GM19025 (cell line): ENCODE data around the gene TBC1D10A.
A peak's percentile ranks its signal among the peaks of the same experiment; 100 is the strongest.
"Not testable (repeated sequence)": the region's sequence is repeated elsewhere in the genome, so short reads cannot be mapped to it uniquely, and the experiment has no call there.

Experiments
- ATAC-seq: cut with Tn5 transposase; IDR thresholded peaks from one replicate; pipeline ENCODE4 v1.9.1; 2021; ENCODE audit warnings: mild to moderate bottlenecking, low read depth, moderate library complexity; ENCODE audit not compliant: unreplicated experiment

TBC1D10A gene

GRCh38 chr22:30348404-30348803 is 21.7 kb upstream of the TBC1D10A start:
- ATAC-seq: no peak

GRCh38 chr22:30347255-30347892 is 20.6 kb upstream of the TBC1D10A start:
- no peak for ATAC-seq

- ATAC-seq: no peak
Measured at GRCh38 chr22:30344447-30345200, 17.9 kb upstream of the TBC1D10A start.

GRCh38 chr22:30340911-30341685 is 14.4 kb upstream of the TBC1D10A start:
- no peak for ATAC-seq

- ATAC-seq: no peak
Measured at GRCh38 chr22:30338802-30339201, 12.1 kb upstream of the TBC1D10A start.

- not testable (repeated sequence) for ATAC-seq
Measured at GRCh38 chr22:30338341-30338740, 11.6 kb upstream of the TBC1D10A start.

- ATAC-seq: no peak
Measured at GRCh38 chr22:30337461-30337778, 10.7 kb upstream of the TBC1D10A start.

- ATAC-seq: no peak
Measured at GRCh38 chr22:30336752-30337460, 10.2 kb upstream of the TBC1D10A start.

GRCh38 chr22:30335236-30335635 is 8.5 kb upstream of the TBC1D10A start:
- ATAC-seq: no peak

GRCh38 chr22:30334646-30335045 is 7.9 kb upstream of the TBC1D10A start:
- ATAC-seq: no peak

- ATAC-seq: no peak
Measured at GRCh38 chr22:30333707-30334087, 7.0 kb upstream of the TBC1D10A start.

GRCh38 chr22:30332994-30333706 is 6.4 kb upstream of the TBC1D10A start:
- ATAC-seq: no peak

- no peak for ATAC-seq
Measured at GRCh38 chr22:30332551-30332950, 5.8 kb upstream of the TBC1D10A start.

- no peak for ATAC-seq
Measured at GRCh38 chr22:30328466-30329049, 1.8 kb upstream of the TBC1D10A start.

GRCh38 chr22:30327864-30328345 is 1.2 kb upstream of the TBC1D10A start:
- ATAC-seq: no peak

GRCh38 chr22:30326255-30326705 is 461 bp downstream of the TBC1D10A start:
- peak; percentile 21 for ATAC-seq

- ATAC-seq: no peak
Measured at GRCh38 chr22:30325724-30326254, 952 bp downstream of the TBC1D10A start.

GRCh38 chr22:30325065-30325720 is 1.5 kb downstream of the TBC1D10A start:
- no peak for ATAC-seq
